HS-27A (cell line): ENCODE results near the gene COL15A1.

Source experiments
- DNase-seq: peaks from one replicate; pipeline ENCODE4 v3.0.0-alpha.2; 2012; ENCODE audit warnings: low read depth, missing footprints

Gene COL15A1

DNA sequence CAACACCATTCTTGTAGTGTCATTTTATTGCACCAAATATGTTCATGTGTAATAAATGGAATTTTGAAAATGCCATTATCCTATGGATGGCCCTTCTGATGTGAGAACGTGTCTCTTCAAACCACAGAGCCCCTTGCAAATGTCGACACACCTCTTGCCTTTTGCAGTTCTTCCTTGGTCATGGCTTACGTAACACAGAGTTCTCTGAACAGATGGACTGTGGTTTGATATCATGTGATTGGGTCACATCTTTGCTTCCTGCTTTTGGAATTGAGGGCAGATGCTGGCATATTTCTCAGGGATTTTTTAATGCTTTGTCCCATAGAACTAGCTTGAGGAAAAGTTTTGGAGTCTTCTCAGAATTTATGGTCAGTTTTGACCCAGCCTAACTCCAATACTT lies 165.8 kb downstream of the COL15A1 start:
- DNase-seq: no peak

DNA sequence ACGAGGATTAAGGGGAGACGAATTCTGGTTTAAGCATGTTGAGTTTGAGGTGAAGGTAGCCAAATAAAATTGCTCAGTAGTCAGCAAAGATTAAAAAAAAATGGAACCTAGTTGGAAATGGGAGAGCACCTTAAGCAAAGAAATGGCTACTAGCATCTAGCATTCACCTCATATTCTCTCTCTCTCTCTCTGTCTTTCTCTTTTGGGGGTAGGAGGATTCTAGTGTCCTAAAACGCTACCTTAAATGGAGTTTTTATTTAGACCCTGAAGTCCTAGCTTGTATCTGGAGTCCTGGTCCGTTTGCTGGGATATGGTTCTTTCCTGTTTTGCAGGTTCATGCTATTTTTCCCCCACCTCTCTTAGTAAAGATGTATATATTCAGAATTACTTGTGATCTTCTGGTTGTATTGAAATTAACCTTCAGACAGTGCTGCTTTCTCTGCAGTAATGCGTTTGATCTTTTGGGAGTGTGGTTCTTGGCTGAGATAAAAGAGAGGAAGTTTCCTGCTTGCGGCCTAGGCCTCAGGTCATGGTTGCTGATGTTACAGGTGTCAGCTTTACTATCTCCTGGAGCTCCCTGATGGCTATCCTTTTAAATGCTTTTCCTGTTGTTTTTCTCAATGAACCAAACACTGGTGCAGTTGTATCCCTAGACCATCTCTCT lies 169.2 kb downstream of the COL15A1 start:
- DNase-seq: no peak

DNA sequence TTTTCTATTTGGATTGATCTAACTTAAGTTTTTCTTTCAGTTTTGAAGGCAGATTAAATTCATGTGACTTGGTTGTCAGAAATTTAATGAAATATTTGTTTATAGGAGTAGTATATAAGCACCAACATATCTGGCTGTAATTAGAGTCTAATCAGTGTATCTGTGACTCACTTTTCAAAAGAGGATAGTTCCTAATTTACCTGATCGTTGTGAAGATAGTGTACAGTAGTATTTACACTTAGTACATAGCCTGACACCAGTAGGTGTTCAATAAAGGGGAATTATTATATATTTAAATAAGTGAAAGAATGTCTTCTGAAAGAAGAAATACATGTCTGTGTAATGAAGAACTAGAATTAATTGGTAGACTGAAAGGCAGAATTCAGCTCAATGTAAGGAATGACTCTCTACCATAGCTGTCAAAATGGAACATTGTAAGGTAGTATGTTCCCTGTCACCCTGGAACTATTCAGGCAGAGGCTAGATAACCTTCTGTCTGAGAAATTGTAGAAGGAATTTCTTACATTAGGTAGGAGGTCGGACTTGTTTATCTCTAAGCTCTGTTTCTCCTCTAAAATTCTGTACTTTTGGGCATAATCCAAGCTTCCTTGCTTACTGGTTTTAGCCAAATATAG lies 169.8 kb downstream of the COL15A1 start:
- no peak for DNase-seq

DNA sequence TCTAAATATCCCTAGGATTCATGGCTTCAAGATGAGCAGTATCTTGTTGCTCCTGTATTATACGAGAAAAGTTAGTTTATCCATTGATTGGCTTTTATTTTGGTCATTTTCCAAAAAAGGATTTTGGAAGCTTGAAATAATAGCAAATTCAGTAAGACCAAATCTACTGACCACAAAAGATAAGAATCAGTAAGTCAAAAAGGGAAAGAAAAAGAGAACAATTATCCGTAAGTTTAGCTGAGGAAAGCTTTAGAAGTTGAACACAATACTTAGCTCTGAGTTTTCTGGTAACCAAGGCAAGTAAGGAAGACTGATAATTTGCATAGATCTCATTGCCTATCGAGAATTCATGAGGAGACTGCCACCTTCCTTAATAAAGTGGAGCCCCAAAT lies 170.3 kb downstream of the COL15A1 start:
- no peak for DNase-seq

DNA sequence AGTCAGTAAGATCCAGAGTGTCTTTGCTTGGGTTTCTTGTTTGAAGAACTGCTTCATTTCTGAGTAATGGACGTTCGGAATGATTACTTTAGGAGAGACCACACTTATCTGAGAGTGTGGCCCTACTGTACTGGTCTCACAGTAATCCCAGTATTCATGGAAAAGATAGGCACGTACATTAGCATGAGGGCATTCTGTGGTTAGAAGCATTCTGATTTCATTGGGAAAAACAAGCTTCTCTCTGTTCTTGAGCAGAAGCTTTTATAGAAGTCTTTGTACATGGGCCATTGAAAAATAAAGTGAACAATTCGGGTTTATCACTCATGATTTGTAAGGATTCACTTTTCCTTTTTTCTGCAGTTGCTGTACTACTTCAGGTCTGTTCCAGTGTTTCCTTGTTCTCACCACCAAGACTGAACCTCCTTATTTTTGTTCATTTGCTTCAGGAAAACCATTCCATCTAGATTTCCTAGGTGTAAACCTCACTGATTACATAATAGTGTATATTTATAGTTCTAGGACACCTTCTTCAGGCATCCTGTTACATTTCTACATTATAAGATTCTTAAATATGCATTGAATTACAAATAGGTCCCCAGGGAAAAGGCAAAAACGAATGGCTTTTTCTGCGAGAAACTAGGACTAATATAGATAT lies 171.3 kb downstream of the COL15A1 start:
- DNase-seq: no peak

DNA sequence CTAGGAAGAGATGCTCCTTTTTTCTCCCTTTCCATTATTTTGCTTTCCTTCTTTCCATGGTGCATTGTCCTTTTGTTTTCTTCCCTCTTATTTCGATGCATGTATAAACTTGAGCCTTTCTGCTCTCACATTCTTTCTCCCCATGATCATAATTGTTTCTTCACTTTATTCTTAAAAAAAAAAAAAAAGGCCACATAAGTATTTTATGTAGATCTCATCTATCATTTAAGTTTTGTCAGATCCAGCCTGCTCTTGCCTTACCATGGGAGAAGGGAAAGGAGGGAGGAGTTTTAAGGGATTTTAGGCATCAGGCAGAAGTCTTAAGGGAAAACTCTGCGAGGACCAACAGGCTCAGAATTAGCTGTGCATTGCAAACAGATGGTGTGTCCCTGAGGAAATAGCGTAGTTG lies 172.3 kb downstream of the COL15A1 start:
- DNase-seq: no peak

DNA sequence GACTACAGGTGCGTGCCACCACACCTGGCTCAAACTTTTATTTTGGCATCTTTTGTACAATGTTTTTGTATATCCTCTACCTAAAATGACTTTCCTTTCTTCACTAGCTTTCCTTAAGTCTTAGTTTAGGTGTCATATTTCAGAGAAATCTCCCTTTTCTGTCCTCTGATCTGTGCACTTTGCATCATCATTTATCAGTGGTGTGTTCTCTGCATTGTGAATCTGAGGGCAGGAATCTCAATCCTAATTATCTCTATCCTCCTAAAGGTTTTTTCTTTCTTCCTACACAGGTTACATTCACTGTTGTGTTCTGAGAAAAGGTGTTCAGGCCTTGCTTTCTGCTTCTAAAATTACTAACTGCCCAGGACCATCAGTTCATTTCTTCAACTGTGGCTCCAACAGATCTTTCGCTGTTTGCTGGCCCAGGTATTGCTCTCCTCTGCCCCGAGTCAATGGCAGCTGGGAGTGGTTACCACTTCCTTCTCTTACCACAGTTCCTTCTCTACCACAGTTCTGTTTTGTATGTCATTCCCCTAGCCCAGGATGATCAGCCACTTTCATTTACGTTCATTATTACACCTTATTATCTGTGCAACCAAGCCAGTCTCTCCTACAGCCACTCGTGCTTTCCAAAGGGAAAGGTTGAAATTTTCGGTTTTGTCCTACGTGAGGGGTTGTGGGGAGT lies 175.2 kb downstream of the COL15A1 start:
- no peak for DNase-seq

DNA sequence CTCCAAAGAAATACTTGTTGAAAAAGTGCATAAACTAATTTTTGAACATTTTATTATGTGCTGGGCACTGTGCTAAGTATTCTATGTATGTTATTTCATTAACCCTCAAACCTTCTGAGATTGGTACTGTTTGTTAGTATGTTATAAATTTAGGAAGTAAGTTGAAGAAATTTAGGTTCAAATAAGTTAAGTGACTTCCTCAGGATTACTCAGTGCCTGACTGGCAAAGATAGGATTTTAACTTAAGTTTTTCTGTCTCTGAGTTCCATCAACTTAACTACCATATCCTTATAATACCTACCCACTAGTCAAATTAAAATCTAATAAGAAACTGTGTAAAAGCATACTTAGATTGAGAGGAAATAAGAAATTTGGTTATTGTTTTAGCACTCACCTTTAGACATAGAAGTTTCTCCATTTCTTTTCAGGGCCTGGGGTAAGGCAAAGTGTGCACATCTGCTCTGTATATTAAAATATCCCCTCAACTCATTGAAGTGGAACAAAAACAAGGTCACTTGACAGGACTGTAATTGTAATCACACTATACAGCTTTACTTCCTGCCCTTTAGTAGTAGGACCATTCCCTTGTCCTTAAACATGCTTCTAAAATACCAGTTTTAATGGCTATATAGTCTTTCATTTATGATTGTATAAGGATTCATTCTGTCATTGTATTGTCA lies 176.4 kb downstream of the COL15A1 start:
- no peak for DNase-seq
